ENCODE data around the gene ATF2.

- TF ChIP-seq CTCF (IDR thresholded peaks at IDR 0.05; ENCODE audit: poor library complexity) (no peak), EZH2phosphoT487 (IDR thresholded peaks at IDR 0.05; ENCODE audit: low read depth, severe bottlenecking, unreplicated experiment) (no peak), EZH2 (IDR thresholded peaks at IDR 0.05; ENCODE audit: borderline replicate concordance) (no peak)
Measured at GRCh38 chr2:175136334-175137215, 31.4 kb downstream of the ATF2 start.
